ENCODE results near the gene LAMTOR3. TPM values are rescaled to one million over a fixed set of nuclear protein-coding genes. Genes with fewer than 3 reads are reported as not detected.

The LAMTOR3 gene
- total RNA-seq, 1 donor = 69.9 TPM

GRCh38 chr4:99828477-99828876 is 65.8 kb downstream of the LAMTOR3 start:
- no peak overlapping the region for H3K4me3 ChIP-seq (ENCODE audit: low read depth, low read length)
- no peak for TF ChIP-seq CTCF (IDR thresholded peaks at IDR 0.05; ENCODE audit: insufficient read depth, low read length)
- no peak for DNase-seq (ENCODE audit: low read depth)

Other genes starting within 250 kb of the LAMTOR3 start
- 0.08 TPM in 1 of 2 replicates, not detected in the other for gene C4orf54, start 236.6 kb downstream of the LAMTOR3 start, total RNA-seq (ENCODE audit: low replicate concordance)
- not detected in 2 replicates for gene DAPP1, start 77.6 kb downstream of the LAMTOR3 start, total RNA-seq (ENCODE audit: low replicate concordance)
- gene DNAJB14, start 52.2 kb upstream of the LAMTOR3 start, total RNA-seq (ENCODE audit: low replicate concordance) = 36.8 and 49.1 TPM in 2 replicates
- 42.3 and 385 TPM in 2 replicates for gene H2AZ1, start 55.8 kb upstream of the LAMTOR3 start, total RNA-seq (ENCODE audit: low replicate concordance)